Mesodermal cell (in vitro differentiated cells): Measurements from ENCODE around the gene EML4.

ENCODE experiments used
- H3K27ac ChIP-seq: 2 replicates; pipeline ENCODE4 v1.7.0; 2013; ENCODE audit warnings: mild to moderate bottlenecking, low read depth, low read length, moderate library complexity; ENCODE audit not compliant: severe bottlenecking
- H3K36me3 ChIP-seq: 2 replicates; pipeline ENCODE4 v1.7.1; 2013; ENCODE audit warnings: mild to moderate bottlenecking, low read length, moderate library complexity; ENCODE audit not compliant: control insufficient read depth, insufficient read depth
- H3K4me1 ChIP-seq: one replicate; pipeline ENCODE4 v1.7.1; 2013; ENCODE audit warnings: mild to moderate bottlenecking, low read length; ENCODE audit not compliant: insufficient read depth, control insufficient read depth, poor library complexity, severe bottlenecking
- H3K4me3 ChIP-seq: 2 replicates; pipeline ENCODE4 v1.7.0; 2013; ENCODE audit warnings: low read length, control low read depth, mild to moderate bottlenecking; ENCODE audit not compliant: insufficient read depth, poor library complexity, severe bottlenecking; ENCODE audit errors: extremely low read depth
- H3K9me3 ChIP-seq: 2 replicates; pipeline ENCODE4 v1.7.1; 2013; ENCODE audit warnings: mild to moderate bottlenecking, low read length, moderate library complexity; ENCODE audit not compliant: control insufficient read depth
- WGBS, 2 experiments: methylation state at CpG; one replicate each; pipeline ENCODE4 v1.1.5; 2013; ENCODE audit warnings: missing lambda C conversion rate in 2 of 2; ENCODE audit not compliant: insufficient coverage in 2 of 2; 5-methylcytosine and 5-hydroxymethylcytosine counted together

The EML4 gene

GRCh38 chr2:42317945-42318344 is 148.8 kb downstream of the EML4 start:
- no peak overlapping the region for H3K4me3 ChIP-seq
- no peaks in the 10 kb centered on the region for H3K9me3 ChIP-seq
- peaks cover 4% of the 10 kb centered on the region for H3K4me1 ChIP-seq
- no peak overlapping the region for H3K27ac ChIP-seq
- H3K36me3 ChIP-seq: peaks cover 81% of the 10 kb centered on the region

GRCh38 chr2:42319265-42319664 is 150.1 kb downstream of the EML4 start:
- H3K9me3 ChIP-seq: no peaks in the 10 kb centered on the region
- 90 to 97% methylated on average over 2 to 4 of the region's 5 CpGs for WGBS, 2 experiments
- H3K4me1 ChIP-seq: peaks cover 4% of the 10 kb centered on the region
- H3K4me3 ChIP-seq: no peak overlapping the region
- peaks cover 83% of the 10 kb centered on the region for H3K36me3 ChIP-seq
- no peak overlapping the region for H3K27ac ChIP-seq

GRCh38 chr2:42321452-42322064 is 152.4 kb downstream of the EML4 start:
- peaks cover 73% of the 10 kb centered on the region for H3K36me3 ChIP-seq
- H3K4me3 ChIP-seq: no peak overlapping the region
- WGBS, 2 experiments: 100% methylated on average over 1 of the region's 2 CpGs
- H3K4me1 ChIP-seq: no peaks in the 10 kb centered on the region
- no peaks in the 10 kb centered on the region for H3K9me3 ChIP-seq
- no peak overlapping the region for H3K27ac ChIP-seq

GRCh38 chr2:42324244-42324643 is 155.1 kb downstream of the EML4 start:
- no peak overlapping the region for H3K4me3 ChIP-seq
- H3K36me3 ChIP-seq: peaks cover 71% of the 10 kb centered on the region
- 96 to 100% methylated on average over 4 of the region's 4 CpGs for WGBS, 2 experiments

GRCh38 chr2:42324949-42325348 is 155.8 kb downstream of the EML4 start:
- WGBS, 2 experiments: 92 to 100% methylated on average over 2 of the region's 2 CpGs
- H3K36me3 ChIP-seq: peaks cover 71% of the 10 kb centered on the region
- H3K27ac ChIP-seq: no peak overlapping the region

More at GRCh38 chr2:42324244-42324643, 155.1 kb downstream of the EML4 start:
- Histone ChIP-seq H3K27ac (no peak overlapping the region), H3K9me3 (no peaks in the 10 kb centered on the region), H3K4me1 (no peaks in the 10 kb centered on the region)

GRCh38 chr2:42325609-42326008 is 156.5 kb downstream of the EML4 start:
- Histone ChIP-seq H3K4me1 (no peaks in the 10 kb centered on the region), H3K36me3 (peaks cover 70% of the 10 kb centered on the region), H3K9me3 (no peaks in the 10 kb centered on the region), H3K27ac (no peak overlapping the region), H3K4me3 (no peak overlapping the region)
- no CpG with 5 or more reads among the region's 1 CpG for WGBS, 2 experiments

More at GRCh38 chr2:42324949-42325348, 155.8 kb downstream of the EML4 start:
- Histone ChIP-seq H3K4me1 (no peaks in the 10 kb centered on the region), H3K4me3 (no peak overlapping the region), H3K9me3 (no peaks in the 10 kb centered on the region)

- H3K4me3 ChIP-seq: no peak overlapping the region
- peaks cover 75% of the 10 kb centered on the region for H3K36me3 ChIP-seq
- no peaks in the 10 kb centered on the region for H3K9me3 ChIP-seq
- H3K4me1 ChIP-seq: no peaks in the 10 kb centered on the region
- H3K27ac ChIP-seq: no peak overlapping the region
- 100% methylated on average over 1 of the region's 4 CpGs; no CpG with 5 or more reads in 1 of the 2 experiments for WGBS, 2 experiments
Observed at GRCh38 chr2:42327125-42327524, 158.0 kb downstream of the EML4 start.

- peaks cover 79% of the 10 kb centered on the region for H3K36me3 ChIP-seq
- WGBS, 2 experiments: 50% methylated on average over 1 of the region's 3 CpGs; no CpG with 5 or more reads in 1 of the 2 experiments
- no peaks in the 10 kb centered on the region for H3K4me1 ChIP-seq
- H3K4me3 ChIP-seq: no peak overlapping the region
- H3K27ac ChIP-seq: no peak overlapping the region
- H3K9me3 ChIP-seq: no peaks in the 10 kb centered on the region
Observed at GRCh38 chr2:42328148-42328833, 159.1 kb downstream of the EML4 start.

- H3K9me3 ChIP-seq: no peaks in the 10 kb centered on the region
- no peak overlapping the region for H3K27ac ChIP-seq
- H3K36me3 ChIP-seq: peaks cover 80% of the 10 kb centered on the region
- no peaks in the 10 kb centered on the region for H3K4me1 ChIP-seq
- WGBS, 2 experiments: 100% methylated on average over 1 to 2 of the region's 6 CpGs
- no peak overlapping the region for H3K4me3 ChIP-seq
Observed at GRCh38 chr2:42328923-42329322, 159.8 kb downstream of the EML4 start.

- H3K27ac ChIP-seq: no peak overlapping the region
- H3K36me3 ChIP-seq: peaks cover 81% of the 10 kb centered on the region
- H3K4me1 ChIP-seq: no peaks in the 10 kb centered on the region
- H3K4me3 ChIP-seq: no peak overlapping the region
- WGBS, 2 experiments: 92 to 97% methylated on average over 2 of the region's 5 CpGs
- no peaks in the 10 kb centered on the region for H3K9me3 ChIP-seq
Observed at GRCh38 chr2:42329736-42330135, 160.6 kb downstream of the EML4 start.
